Chondrocyte (in vitro differentiated cells): ENCODE results near the gene PCNX1. TPM values are rescaled to one million over a fixed set of nuclear protein-coding genes. Genes with fewer than 3 reads are reported as not detected.

Experiments
- DNase-seq: peaks from one replicate; pipeline ENCODE4 v3.0.0; 2021; ENCODE audit warnings: mixed read lengths, low spot score
- H3K27ac Mint-ChIP-seq: one replicate; pipeline ENCODE4 v1.8.0; 2021; ENCODE audit warnings: mild to moderate bottlenecking, moderate library complexity, mixed read lengths; ENCODE audit not compliant: unreplicated experiment
- H3K27me3 Mint-ChIP-seq: 2 replicates; pipeline ENCODE4 v1.8.0; 2021; ENCODE audit warnings: low read depth, mixed read lengths
- H3K36me3 Mint-ChIP-seq: 2 replicates; pipeline ENCODE4 v1.8.0; 2021; ENCODE audit warnings: low read depth, mixed read lengths
- H3K4me1 Mint-ChIP-seq: 2 replicates; pipeline ENCODE4 v1.8.0; 2021; ENCODE audit warnings: low read depth, mild to moderate bottlenecking, mixed read lengths
- H3K4me3 Mint-ChIP-seq: one replicate; pipeline ENCODE4 v1.8.0; 2021; ENCODE audit warnings: mild to moderate bottlenecking, moderate library complexity, mixed read lengths; ENCODE audit not compliant: unreplicated experiment
- H3K9me3 Mint-ChIP-seq: 2 replicates; pipeline ENCODE4 v1.8.0; 2021; ENCODE audit warnings: low read depth, mixed read lengths
- total RNA-seq: library from RNA; stranded (reverse); gene quantifications from 3 replicates; pipeline ENCODE4 v1.2.1, GENCODE V29; 2021
- TF ChIP-seq, protein P1 (sequence below): fragments of 200-600 bp; sonication (generic); IDR thresholded peaks from 2 replicates; pipeline ENCODE4 v1.5.0; 2021; ENCODE audit warnings: antibody characterized with exemption, mild to moderate bottlenecking, moderate library complexity

Gene PCNX1
- total RNA-seq, 1 donor from 2014 or later = 54.3 TPM

DNA sequence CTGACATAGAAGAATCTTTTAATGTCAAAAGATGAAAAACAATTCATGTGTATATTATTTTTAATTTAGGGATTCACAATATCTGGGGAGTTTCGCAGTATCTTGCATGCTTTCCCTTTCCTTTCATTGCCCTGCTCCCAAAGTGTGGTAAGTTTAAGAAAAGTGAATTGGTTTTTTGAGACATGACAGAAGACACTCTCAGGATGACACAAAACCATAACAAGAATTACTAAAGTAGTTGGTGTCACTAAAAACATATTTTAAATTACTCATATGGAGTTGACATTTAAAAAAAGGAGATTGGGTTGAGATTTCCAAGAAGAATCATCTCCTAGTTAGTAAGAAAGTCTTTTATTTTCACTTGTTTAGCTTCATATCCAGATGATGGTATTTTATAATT, 5.1 kb upstream of the PCNX1 start:
- TF ChIP-seq, protein P1, sequence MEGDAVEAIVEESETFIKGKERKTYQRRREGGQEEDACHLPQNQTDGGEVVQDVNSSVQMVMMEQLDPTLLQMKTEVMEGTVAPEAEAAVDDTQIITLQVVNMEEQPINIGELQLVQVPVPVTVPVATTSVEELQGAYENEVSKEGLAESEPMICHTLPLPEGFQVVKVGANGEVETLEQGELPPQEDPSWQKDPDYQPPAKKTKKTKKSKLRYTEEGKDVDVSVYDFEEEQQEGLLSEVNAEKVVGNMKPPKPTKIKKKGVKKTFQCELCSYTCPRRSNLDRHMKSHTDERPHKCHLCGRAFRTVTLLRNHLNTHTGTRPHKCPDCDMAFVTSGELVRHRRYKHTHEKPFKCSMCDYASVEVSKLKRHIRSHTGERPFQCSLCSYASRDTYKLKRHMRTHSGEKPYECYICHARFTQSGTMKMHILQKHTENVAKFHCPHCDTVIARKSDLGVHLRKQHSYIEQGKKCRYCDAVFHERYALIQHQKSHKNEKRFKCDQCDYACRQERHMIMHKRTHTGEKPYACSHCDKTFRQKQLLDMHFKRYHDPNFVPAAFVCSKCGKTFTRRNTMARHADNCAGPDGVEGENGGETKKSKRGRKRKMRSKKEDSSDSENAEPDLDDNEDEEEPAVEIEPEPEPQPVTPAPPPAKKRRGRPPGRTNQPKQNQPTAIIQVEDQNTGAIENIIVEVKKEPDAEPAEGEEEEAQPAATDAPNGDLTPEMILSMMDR = no peak
- no peak for DNase-seq
- Mint-ChIP-seq H3K27ac (peak overlapping the region; percentile 97), H3K9me3 (no peaks in the 10 kb centered on the region), H3K27me3 (no peaks in the 10 kb centered on the region), H3K4me1 (peaks cover 48% of the 10 kb centered on the region), H3K4me3 (no peak overlapping the region), H3K36me3 (no peaks in the 10 kb centered on the region)

DNA sequence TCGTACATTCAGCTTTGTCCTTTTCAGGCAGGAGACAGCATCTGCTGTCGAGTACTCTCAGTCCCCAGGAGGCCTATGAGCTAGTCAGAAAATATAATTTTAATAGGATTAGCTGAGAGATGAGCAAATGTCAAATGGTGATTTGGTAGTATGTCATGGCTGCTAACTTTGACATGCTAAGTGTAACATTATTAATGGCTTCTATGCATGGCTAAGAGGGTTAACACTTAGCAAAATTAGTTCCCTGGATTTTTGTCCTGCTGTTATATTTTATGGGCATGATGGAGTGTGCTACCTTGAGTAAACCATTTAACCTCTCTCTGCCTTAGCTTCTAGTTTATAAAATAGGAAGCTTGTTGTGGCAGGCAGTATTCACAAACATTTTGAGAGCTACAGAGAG, 2.9 kb upstream of the PCNX1 start:
- no peaks in the 10 kb centered on the region for H3K27me3 Mint-ChIP-seq
- no peak overlapping the region for H3K27ac Mint-ChIP-seq
- H3K4me3 Mint-ChIP-seq = no peak overlapping the region
- TF ChIP-seq, protein P1 = no peak
- H3K36me3 Mint-ChIP-seq = no peaks in the 10 kb centered on the region
- no peak for DNase-seq
- H3K9me3 Mint-ChIP-seq = no peaks in the 10 kb centered on the region
- H3K4me1 Mint-ChIP-seq = peaks cover 34% of the 10 kb centered on the region

DNA sequence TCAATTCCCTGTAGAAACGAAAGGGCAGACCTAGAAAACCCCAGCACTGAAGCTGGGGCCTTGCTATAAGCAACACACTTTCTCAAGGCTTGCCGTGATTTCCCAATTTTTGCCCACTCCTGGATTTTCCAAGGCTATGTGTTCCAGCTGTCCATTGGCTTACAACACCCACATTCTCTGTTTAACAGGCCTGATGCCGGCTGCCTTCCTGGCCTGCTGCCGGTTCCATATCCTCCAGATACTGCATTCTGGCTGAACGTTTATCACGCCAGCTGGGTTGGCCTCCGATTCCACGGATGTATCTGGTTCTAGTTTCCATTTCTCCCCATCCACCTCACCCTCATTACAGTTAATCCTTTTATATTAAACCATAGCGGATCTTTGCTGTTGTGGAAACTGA, 2.0 kb upstream of the PCNX1 start:
- H3K36me3 Mint-ChIP-seq = no peaks in the 10 kb centered on the region

DNA sequence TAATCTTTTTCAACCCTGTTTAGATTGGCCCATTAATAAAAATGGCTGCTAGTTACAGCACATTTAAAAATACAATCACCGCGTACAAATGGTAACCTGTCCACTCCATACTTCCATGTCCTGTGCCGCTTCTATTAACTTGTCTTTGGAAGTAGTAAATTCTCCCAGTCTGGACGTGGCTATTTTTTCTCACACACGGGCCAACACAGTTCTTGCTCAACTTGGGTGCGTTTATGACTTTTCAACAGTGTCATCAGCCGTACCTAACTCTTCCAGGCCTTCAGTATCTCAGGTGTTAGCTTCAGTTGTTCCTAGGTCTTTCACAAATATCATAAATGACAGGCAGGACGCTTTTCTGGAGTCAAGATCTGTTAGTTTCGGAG, 475 bp upstream of the PCNX1 start:
- TF ChIP-seq, protein P1 = no peak
- peak overlapping the region; percentile 85 for H3K27ac Mint-ChIP-seq
- no peaks in the 10 kb centered on the region for H3K27me3 Mint-ChIP-seq
- no peaks in the 10 kb centered on the region for H3K36me3 Mint-ChIP-seq
- peaks cover 43% of the 10 kb centered on the region for H3K4me1 Mint-ChIP-seq
- DNase-seq = no peak
- peak overlapping the region; percentile 65 for H3K4me3 Mint-ChIP-seq
- H3K9me3 Mint-ChIP-seq = no peaks in the 10 kb centered on the region

More for the DNA sequence above, 2.0 kb upstream of the PCNX1 start:
- no peak for DNase-seq
- no peaks in the 10 kb centered on the region for H3K27me3 Mint-ChIP-seq
- H3K4me1 Mint-ChIP-seq = peaks cover 40% of the 10 kb centered on the region
- H3K4me3 Mint-ChIP-seq = no peak overlapping the region
- no peak overlapping the region for H3K27ac Mint-ChIP-seq
- H3K9me3 Mint-ChIP-seq = no peaks in the 10 kb centered on the region
- TF ChIP-seq, protein P1 = no peak

DNA sequence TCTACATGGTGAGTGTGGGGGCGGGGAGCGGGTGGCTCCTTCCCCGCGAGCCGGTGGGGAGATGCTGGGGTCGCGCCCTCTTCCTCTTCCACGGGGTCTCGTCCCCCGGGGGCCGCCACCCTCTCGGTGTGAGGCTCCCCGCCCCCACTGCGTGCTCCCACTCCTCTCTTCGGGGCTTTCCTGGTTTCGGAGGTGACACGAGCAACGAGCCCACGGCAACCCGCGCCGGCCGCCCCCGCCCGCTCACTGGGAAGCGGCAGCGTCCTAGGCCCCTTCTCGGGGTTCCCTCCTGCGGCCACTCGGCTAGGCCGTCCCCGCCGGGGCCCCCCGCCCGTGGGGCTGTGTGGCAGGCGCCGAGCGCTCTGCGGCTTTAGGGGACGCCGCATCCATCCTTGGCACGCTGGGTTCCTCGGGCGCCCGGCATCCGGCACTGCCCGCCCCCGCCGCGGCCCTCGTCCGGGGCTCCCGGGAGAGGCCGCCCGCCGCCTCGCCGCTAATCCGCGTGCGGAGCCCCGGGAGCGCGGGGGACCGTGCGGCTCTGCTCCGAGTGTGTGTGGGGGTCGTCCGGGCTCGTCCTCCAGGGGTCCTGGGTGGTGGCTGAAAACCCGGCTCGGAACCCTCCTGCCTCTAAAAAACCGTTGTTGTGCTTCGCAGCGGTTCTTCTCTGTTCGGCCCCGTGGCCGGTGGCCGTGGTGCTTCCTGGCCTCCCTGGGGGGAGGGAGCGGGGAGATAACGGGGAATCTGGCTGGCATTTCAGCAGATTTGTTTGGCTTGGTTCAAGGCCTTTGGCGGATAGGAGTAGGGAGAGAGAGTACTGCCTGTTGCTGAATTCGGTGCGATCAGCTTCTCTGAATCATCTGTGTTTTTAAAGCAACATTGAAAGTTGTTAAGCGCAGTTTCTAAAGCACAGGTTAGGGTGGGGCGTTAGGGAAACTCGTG, 1.0 kb downstream of the PCNX1 start:
- no peak for DNase-seq
- Mint-ChIP-seq H3K27me3 (no peaks in the 10 kb centered on the region), H3K27ac (peak overlapping the region; percentile 93), H3K36me3 (no peaks in the 10 kb centered on the region), H3K4me3 (peak overlapping the region; percentile 81), H3K9me3 (no peaks in the 10 kb centered on the region), H3K4me1 (peaks cover 49% of the 10 kb centered on the region)
- TF ChIP-seq, protein P1 = peak; percentile 42
